Stimulated activated CD4-positive, alpha-beta T cell treated with anti-CD3 and anti-CD28 coated beads, Interleukin-15, amount 100 ng/mL, for 48 hours (primary cell): Measurements from ENCODE around the gene NDUFS7.

Experiments used
- DNase-seq, 2 donors: peaks; one replicate each; pipeline ENCODE4 v3.0.0-alpha.2; 2020; ENCODE audit warnings: low read depth in 2 of 2

Gene NDUFS7

DNA sequence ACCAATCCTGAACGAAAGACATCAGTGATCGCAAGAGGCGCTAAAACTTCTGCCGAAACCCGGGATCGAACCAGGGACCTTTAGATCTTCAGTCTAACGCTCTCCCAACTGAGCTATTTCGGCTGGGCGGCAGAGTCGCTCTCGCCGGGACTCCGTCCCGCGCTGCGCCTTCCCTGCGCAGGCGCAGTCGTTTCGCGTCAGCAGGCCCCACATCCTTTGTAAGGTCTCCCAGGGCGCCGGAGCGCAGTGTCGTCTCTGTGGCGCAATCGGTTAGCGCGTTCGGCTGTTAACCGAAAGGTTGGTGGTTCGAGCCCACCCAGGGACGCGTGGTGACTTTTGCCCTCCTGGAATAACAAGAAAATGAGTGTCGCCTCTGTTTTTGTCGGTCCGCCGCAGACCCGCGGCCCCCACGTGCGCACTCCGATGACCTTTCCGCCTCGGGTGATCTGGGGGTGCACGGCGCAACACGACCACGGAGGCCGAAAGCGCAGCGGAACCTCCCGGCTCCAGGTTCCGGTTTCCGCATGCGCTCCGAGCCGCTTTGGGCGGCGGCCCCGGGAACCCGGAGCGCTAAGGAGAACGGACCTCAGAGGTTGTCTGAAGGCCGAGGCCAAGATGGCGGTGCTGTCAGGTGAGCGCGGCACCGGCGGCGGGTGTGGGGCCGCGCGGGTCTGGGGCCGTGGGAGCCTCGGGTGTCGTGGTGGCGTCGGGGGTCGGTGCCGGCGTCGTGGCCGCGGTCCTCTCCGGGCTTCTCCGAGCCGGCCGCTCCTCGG lies at the start of gene NDUFS7:
NDUFS7 (plus strand) TSS at position 596 of the 773 bp plus-strand sequence; CDS start at position 616, 20 bp downstream.
- DNase-seq = peak; percentile 84 to 85

DNA sequence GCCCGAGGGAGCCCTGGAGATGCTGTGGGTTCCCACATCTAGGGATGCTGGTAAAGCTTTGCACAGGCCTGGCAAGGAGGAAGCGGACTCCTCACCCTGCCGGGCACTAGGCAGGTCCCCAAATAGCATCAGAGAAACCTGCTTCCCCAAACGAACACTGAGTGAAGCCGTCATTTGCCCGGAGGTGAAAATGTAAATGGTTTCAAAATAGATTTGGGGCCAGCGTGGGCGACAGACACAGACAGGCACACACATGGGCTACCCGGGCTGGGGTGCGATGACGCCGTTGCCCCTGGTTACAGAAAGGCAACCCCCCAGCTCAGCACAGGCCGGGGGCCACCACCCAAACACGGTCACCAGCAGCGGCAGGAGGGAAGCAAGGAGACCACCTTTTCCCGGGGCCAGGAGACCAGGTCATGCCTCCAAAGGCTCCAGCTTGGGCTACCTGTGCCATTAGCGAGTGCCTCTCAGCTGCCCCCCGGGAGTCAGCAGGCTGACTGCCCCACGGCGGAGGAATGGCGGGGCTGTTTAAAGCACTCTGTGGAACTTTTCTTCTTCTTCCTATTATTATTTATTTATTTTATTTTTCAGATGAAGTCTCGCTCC lies 47.5 kb upstream of the NDUFS7 start:
- DNase-seq = no peak

GRCh38 chr19:1340681-1341469 lies 42.8 kb upstream of the NDUFS7 start:
- no peak for DNase-seq

- DNase-seq = no peak
Observed at GRCh38 chr19:1343041-1343440, 40.7 kb upstream of the NDUFS7 start.

DNA sequence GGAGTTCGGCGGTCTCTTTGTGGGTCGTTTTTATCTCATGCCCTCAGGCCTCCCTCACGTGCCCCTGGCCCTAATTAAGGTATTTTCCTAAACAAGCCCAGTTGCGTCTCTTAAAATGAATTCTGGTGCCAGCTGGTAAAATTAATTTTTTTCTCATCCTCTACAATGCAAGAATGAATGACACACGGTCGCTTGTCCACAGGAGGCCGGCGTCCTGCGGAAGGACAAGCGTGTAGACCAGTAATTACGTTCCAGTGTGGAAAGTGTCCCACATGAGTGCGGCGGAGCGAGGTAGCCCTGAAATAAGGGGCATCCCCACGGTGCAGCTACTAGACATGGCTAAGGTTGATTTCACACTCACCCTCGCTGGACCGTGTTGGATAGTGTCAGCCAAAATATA lies 34.5 kb upstream of the NDUFS7 start:
- no peak for DNase-seq

DNA sequence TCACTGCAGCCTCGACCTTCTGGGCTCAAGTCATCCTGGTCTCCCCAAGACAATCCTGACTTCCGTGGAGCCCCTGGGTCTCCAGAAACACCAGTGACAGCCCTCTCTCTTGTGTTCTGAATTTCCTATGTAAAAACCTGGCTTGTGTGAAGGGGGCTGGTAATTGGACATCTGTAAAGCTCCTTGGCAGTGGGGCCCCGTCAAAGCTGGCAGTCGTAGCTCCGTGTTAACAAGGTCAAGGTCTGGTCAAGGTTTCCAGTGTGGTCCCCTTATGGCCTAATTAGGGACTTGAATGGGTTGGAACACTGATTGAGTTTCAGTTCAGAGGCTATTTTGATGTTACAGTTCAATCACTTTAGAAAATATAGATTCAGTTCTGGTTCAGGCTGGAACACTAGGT lies 32.8 kb upstream of the NDUFS7 start:
- DNase-seq = no peak

- no peak for DNase-seq
Observed at GRCh38 chr19:1351381-1351851, 32.3 kb upstream of the NDUFS7 start.

- no peak for DNase-seq
Observed at GRCh38 chr19:1353144-1353543, 30.6 kb upstream of the NDUFS7 start.

DNA sequence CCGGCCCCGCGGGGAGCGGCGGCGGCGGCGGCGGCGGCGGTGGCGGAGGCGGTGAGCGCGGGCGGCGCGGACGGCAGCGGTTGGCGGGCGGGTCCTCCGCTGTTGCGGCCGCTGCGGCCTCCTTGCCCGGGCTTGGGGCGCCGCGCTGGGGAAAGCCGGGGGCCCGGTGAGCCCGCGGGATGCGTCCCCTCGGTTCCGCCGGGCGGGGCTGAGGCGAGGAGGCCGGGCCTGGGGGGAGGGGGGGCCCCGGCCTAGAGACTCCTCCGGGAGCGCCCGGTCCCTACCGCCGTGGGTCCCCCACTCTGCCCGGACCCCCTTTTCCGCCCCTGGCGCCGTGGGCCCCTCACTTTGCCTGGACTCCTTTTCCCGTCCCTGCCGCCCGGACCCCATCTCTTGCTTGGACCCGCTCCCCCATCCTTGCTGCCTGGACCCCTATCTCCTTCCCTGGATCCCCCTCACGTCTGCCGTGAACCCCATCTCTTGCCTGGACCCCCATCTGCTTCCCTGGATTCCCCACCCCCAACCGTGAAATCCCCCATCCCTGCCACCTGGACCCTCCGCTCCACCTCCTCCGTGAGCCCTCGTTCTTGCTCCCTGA lies 28.6 kb upstream of the NDUFS7 start:
- DNase-seq = no peak

DNA sequence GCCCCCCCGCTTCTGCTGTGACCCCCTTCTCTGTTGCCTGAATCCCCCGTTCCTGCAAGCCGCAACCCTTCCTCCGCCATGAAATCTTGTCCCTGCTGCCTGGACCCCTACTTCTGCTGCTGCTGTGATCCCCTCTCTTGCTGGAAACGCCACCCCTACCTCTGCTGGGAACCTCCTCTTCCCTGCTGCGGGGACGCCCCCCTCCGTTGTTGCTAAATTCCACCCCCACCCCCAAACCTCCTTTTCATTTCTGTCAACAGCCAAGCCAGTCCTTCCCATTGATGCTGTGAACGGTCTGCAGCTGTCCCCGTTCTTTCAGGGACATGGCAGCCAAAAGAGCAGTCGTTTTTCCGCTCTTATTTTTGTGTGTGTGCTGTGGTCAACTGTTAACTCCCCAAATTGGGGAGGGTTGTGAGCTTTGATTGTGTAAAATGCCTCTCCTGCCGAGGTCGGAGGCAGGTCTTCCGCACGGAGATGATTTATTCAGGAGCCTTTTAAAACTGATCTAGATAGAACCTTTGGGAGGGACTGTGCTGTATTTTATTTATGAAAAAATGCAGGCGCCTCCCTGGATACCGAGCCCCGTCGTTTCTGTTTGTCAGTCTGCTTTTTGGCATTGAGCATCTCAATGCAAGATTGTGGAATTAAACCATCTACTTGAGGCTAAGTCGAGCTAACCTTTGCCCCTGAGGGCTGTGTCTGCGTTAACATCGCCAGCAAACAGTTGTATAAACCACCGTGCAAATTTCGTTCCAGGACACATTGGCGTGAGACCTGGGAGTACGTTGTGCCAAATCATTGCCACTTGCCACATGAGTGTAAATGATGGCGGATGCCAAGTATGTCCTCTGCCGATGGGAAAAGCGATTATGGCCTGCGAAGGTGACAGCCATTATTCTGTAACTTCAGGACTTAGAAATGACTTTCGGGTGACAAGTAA lies 27.9 kb upstream of the NDUFS7 start:
- no peak for DNase-seq

GRCh38 chr19:1356508-1356865 lies 27.2 kb upstream of the NDUFS7 start:
- no peak for DNase-seq

DNA sequence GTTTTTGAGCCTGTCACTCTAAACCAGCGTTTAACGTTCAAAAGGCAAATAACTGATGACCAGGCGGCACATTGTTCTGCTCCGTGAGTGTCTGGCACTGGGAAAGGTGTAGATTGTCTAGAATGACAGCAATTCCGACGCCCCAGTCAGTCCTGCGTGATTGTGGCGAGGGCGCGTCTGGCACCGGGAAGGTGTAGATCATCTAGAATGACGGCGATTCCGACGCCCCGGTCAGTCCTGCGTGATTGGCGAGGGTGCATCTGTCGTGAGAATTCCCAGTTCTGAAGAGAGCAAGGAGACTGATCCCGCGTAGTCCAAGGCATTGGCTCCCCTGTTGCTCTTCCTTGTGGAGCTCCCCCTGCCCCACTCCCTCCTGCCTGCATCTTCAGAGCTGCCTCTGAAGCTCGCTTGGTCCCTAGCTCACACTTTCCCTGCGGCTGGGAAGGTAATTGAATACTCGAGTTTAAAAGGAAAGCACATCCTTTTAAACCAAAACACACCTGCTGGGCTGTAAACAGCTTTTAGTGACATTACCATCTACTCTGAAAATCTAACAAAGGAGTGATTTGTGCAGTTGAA lies 26.1 kb upstream of the NDUFS7 start:
- DNase-seq = no peak

DNA sequence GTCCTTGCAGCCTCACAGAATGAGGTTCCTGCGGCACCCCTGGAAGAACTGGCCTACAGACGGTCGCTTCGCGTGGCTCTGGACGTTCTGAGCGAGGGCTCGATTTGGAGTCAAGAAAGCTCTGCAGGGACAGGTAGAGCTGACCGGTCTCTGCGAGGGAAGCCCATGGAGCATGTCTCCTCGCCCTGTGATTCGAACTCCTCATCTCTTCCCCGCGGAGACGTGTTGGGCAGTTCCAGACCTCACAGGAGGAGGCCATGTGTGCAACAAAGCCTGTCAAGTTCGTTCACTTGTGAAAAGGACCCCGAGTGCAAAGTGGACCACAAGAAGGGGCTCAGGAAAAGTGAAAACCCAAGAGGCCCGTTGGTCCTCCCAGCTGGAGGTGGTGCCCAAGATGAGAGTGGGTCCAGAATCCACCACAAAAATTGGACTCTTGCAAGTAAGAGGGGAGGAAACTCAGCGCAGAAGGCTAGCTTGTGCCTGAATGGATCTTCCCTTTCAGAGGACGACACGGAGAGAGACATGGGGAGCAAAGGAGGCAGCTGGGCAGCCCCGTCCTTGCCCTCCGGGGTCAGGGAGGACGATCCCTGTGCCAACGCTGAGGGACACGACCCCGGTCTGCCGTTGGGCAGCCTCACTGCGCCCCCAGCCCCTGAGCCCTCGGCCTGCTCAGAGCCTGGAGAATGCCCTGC lies 23.4 kb upstream of the NDUFS7 start:
- DNase-seq = no peak

DNA sequence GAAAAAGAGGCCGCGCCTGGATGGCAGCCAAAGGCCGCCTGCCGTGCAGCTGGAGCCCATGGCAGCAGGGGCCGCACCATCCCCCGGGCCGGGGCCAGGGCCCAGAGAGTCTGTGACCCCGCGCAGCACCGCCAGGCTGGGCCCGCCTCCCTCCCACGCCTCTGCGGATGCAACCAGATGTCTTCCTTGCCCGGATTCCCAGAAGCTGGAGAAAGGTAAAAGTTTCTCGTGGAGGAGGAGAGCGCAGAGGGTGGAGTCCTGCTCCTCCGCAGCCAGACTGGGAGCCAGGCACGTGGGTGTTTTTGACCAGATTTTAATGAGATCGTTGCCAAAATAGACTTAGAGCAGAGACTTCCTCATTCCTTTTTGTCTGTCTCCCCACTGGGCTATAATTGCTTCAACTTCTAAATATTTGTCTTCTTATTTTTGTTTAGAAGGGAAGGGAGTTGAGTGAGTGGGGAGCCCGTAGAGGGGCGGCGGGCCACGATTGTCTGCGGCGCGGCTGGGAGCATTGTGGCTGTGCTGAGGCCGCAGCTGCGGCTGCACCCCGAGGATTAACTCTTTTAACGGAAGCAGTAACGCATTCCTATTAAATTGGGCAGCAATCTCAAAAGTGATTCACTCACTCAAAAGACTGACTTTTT lies 22.8 kb upstream of the NDUFS7 start:
- no peak for DNase-seq

DNA sequence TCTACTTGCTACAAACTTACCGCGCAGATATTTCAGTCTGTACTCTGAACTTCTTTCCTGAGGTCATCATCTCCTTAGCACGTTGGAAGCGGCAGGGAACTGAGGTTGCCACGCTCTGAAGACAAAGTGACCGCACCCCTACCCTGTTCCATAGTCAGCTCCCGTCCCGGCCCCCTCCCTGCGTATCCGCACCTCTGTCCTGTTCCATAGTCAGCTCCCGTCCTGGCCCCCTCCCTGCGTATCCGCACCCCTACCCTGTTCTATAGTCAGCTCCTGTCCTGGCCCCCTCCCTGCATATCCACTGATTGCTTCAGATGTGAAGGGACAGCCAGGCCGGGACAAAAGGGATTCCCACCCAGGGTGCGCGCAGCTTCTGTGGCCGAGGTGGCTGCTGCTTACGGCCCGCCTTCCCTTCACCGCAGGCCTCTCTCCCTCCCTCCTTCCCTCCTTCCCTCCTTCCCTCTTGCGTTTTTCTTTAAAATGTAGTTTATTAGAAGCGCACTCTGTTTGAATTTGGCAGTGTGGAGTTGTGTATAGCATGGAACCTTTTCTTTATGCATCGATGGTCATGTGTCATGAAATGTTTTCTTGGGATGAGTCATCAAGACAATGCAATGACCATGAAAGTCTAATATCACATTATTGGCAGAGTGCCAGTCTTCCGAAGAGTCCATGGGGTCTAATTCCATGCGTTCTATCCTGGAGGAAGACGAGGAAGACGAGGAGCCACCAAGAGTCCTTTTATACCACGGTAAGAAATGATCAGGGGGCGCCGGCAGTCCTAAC lies 21.9 kb upstream of the NDUFS7 start:
- DNase-seq = no peak

- DNase-seq = no peak
Observed at GRCh38 chr19:1362387-1363257, 21.1 kb upstream of the NDUFS7 start.

DNA sequence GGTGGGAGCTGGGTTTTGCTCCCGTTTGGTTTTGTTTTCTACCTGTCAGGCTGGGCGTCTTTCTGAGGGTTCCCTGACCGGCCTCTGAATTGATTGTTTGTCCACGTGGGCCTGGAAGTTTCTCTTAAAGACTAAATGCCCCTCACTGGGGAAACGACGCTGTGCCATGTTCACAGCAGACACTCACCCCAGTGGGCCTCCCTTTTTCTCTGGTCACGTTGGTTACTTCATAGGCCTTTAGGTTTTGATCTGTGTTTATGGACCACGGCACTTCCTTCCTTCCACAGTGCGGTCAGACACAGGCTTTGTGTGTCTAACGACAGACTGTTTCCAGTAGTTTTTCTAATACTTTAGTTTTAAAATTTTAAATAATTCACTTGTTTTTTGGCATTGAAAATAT lies 20.1 kb upstream of the NDUFS7 start:
- no peak for DNase-seq
